CD4-positive, alpha-beta memory T cell (primary cell): ENCODE data around the gene ARHGAP42. TPM values are rescaled to one million over a fixed set of nuclear protein-coding genes. Genes with fewer than 3 reads are reported as not detected.

Experiments
- CTCF ChIA-PET: fragments of 350-600 bp; sonication (Branson Sonifier 250); formaldehyde crosslinking; loops from one replicate; lab custom pipeline; 2021; ENCODE audit warnings: inconsistent platforms; ENCODE audit not compliant: partially characterized antibody; lab: Charles Lee
- POLR2A ChIA-PET: fragments of 350-600 bp; sonication (Branson Sonifier 250); formaldehyde crosslinking; loops from one replicate; lab custom pipeline; 2021; ENCODE audit not compliant: partially characterized antibody; lab: Charles Lee
- DNase-seq, 5 donors: peaks; one replicate each; pipeline versions ENCODE4 v3.0.0 to v3.0.0-alpha.2; 2020 to 2022; ENCODE audit warnings: mixed read lengths in 1 of 5
- H3K27ac ChIP-seq: one replicate; pipeline ENCODE4 v1.7.0; 2013; ENCODE audit warnings: low read depth, low read length
- H3K27me3 ChIP-seq: 2 replicates; pipeline ENCODE4 v1.7.0; 2013; ENCODE audit warnings: mild to moderate bottlenecking, low read length, moderate library complexity; ENCODE audit not compliant: insufficient read depth
- H3K36me3 ChIP-seq: 2 replicates; pipeline ENCODE4 v1.7.0; 2013; ENCODE audit warnings: mild to moderate bottlenecking, low read length, moderate library complexity; ENCODE audit not compliant: insufficient read depth
- H3K4me1 ChIP-seq: 2 replicates; pipeline ENCODE4 v1.7.0; 2013; ENCODE audit warnings: mild to moderate bottlenecking, low read length, moderate library complexity; ENCODE audit not compliant: insufficient read depth
- H3K4me3 ChIP-seq, 2 donors: one replicate each; pipeline ENCODE4 v1.7.0; 2013; ENCODE audit warnings: low read length in 2 of 2, mild to moderate bottlenecking in 1 of 2
- H3K9me3 ChIP-seq, 2 donors: one replicate each; pipeline ENCODE4 v1.7.0; 2013; ENCODE audit warnings: low read length in 2 of 2, control low read depth in 1 of 2; ENCODE audit not compliant: control insufficient read depth in 1 of 2
- H3K27ac Mint-ChIP-seq, 7 donors: one replicate each; pipeline ENCODE4 v1.8.0; 2020 to 2021; ENCODE audit warnings: mixed read lengths in 7 of 7, mild to moderate bottlenecking in 6 of 7, inconsistent platforms in 3 of 7, moderate library complexity in 3 of 7
- H3K27me3 Mint-ChIP-seq, 2 donors: one replicate each; pipeline ENCODE4 v1.8.0; 2020 to 2021; ENCODE audit warnings: mixed read lengths in 2 of 2
- H3K36me3 Mint-ChIP-seq, 2 donors: one replicate each; pipeline ENCODE4 v1.8.0; 2020 to 2021; ENCODE audit warnings: mixed read lengths in 2 of 2, inconsistent platforms in 1 of 2, mild to moderate bottlenecking in 1 of 2
- H3K4me1 Mint-ChIP-seq, 4 donors: one replicate each; pipeline ENCODE4 v1.8.0; 2020 to 2021; ENCODE audit warnings: mixed read lengths in 4 of 4, mild to moderate bottlenecking in 1 of 4
- H3K4me3 Mint-ChIP-seq, 8 donors: one replicate each; pipeline ENCODE4 v1.8.0; 2020 to 2021; ENCODE audit warnings: mixed read lengths in 8 of 8, mild to moderate bottlenecking in 7 of 8, moderate library complexity in 6 of 8, inconsistent platforms in 3 of 8
- H3K9me3 Mint-ChIP-seq, 8 donors: one replicate each; pipeline ENCODE4 v1.8.0; 2020 to 2021; ENCODE audit warnings: mixed read lengths in 8 of 8, mild to moderate bottlenecking in 5 of 8, inconsistent platforms in 3 of 8, moderate library complexity in 1 of 8
- intact Hi-C: fragments of 100-400 bp; cut with micrococcal nuclease; formaldehyde crosslinking; loops from one replicate; pipeline ENCODE4 v1.15.1; 2023
- polyA plus RNA-seq, 2 donors: library from polyadenylated mRNA; unstranded; fragments of 300-500 nt; fragmentation: Illumina TruSeq; gene quantifications; one replicate each; pipeline ENCODE4 v1.2.3, GENCODE V29; 2021
- total RNA-seq, 2 experiments: library from RNA; stranded (reverse); gene quantifications; one replicate each; pipeline ENCODE4 v1.2.3, GENCODE V29; 2021

ARHGAP42 gene
- total and polyA plus RNA-seq, 4 experiments from 2014 or later: not detected

GRCh38 chr11:100726680-100727079 lies 39.6 kb downstream of the ARHGAP42 start:
- no peaks in the 10 kb centered on the region for H3K27me3 Mint-ChIP-seq
- no peaks in the 10 kb centered on the region for H3K4me1 ChIP-seq
- no peaks in the 10 kb centered on the region for H3K27me3 ChIP-seq
- no peaks in the 10 kb centered on the region for H3K36me3 Mint-ChIP-seq
- H3K27ac Mint-ChIP-seq: no peak overlapping the region
- no peaks in the 10 kb centered on the region for H3K9me3 ChIP-seq
- H3K36me3 ChIP-seq: no peaks in the 10 kb centered on the region
- POLR2A ChIA-PET: no interaction called here
- H3K9me3 Mint-ChIP-seq: peaks cover 0 to 8% (median 4%) of the 10 kb centered on the region in 8 donors
- no peaks in the 10 kb centered on the region for H3K4me1 Mint-ChIP-seq
- H3K27ac ChIP-seq: no peak overlapping the region
- DNase-seq: no peak
- no peak overlapping the region for H3K4me3 ChIP-seq
- intact Hi-C loops: no loop called here
- H3K4me3 Mint-ChIP-seq: no peak overlapping the region
- CTCF ChIA-PET: no interaction called here

DNA sequence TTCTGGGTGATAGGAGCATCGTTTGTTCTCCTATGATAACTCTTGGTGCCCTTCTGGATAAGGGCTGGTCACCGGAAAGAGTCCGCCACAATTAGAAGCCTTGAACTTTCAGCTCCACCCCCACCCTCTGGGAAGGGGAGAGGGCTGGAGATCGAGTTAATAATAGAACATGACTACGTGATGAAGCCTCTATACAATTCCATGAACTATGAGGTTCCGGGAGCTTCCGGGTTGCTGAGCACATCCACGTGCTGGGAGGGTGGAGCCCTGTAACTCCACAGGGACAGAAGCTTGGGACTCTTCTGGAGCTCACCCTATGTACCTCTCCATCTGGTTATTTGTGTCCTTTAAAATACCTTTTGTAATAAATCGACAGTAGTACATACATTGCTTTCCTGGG lies 40.3 kb downstream of the ARHGAP42 start:
- no peaks in the 10 kb centered on the region for H3K36me3 Mint-ChIP-seq
- POLR2A ChIA-PET: no interaction called here
- intact Hi-C loops: no loop called here
- H3K9me3 Mint-ChIP-seq: peaks cover 0 to 10% (median 5%) of the 10 kb centered on the region in 8 donors
- H3K4me3 ChIP-seq: no peak overlapping the region
- DNase-seq: no peak
- H3K36me3 ChIP-seq: no peaks in the 10 kb centered on the region
- H3K27ac Mint-ChIP-seq: no peak overlapping the region
- H3K27ac ChIP-seq: no peak overlapping the region
- no peaks in the 10 kb centered on the region for H3K27me3 Mint-ChIP-seq
- H3K9me3 ChIP-seq: no peaks in the 10 kb centered on the region
- CTCF ChIA-PET: no interaction called here
- H3K4me1 Mint-ChIP-seq: no peaks in the 10 kb centered on the region
- H3K4me1 ChIP-seq: no peaks in the 10 kb centered on the region
- H3K27me3 ChIP-seq: no peaks in the 10 kb centered on the region
- H3K4me3 Mint-ChIP-seq: no peak overlapping the region

DNA sequence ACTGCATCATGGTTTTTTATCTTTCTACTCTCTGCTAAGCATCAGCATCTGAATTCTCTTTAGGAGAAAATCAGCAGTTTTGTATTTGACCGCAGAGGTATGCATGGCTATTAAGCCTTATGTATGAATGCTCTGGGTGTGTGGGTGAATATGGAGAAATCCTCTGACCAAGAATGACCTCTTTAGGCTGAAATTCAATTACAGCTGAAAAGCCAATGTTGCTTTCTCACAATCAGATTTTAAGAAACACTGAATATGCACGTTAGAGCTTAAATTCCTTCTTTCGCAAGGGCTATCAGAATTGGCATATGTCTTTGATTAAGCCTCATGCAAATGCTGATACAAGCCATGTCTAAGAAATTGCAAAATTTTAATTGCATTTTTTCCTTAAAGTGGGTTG lies 43.2 kb downstream of the ARHGAP42 start:
- Histone ChIP-seq H3K4me1 (no peaks in the 10 kb centered on the region), H3K9me3 (no peaks in the 10 kb centered on the region), H3K36me3 (no peaks in the 10 kb centered on the region), H3K27me3 (no peaks in the 10 kb centered on the region), H3K4me3 (no peak overlapping the region), H3K27ac (no peak overlapping the region)
- H3K36me3 Mint-ChIP-seq: no peaks in the 10 kb centered on the region
- no peak overlapping the region for H3K4me3 Mint-ChIP-seq
- no peak for DNase-seq
- no peak overlapping the region for H3K27ac Mint-ChIP-seq
- ChIA-PET CTCF (no interaction called here), POLR2A (no interaction called here)
- H3K9me3 Mint-ChIP-seq: peaks cover 3 to 10% (median 5%) of the 10 kb centered on the region in 8 donors
- H3K27me3 Mint-ChIP-seq: no peaks in the 10 kb centered on the region
- no peaks in the 10 kb centered on the region for H3K4me1 Mint-ChIP-seq
- intact Hi-C loops: no loop called here

- H3K36me3 ChIP-seq: no peaks in the 10 kb centered on the region
- ChIA-PET CTCF (no interaction called here), POLR2A (no interaction called here)
These were observed 44.4 kb downstream of the ARHGAP42 start for GRCh38 chr11:100731471-100731870.

DNA sequence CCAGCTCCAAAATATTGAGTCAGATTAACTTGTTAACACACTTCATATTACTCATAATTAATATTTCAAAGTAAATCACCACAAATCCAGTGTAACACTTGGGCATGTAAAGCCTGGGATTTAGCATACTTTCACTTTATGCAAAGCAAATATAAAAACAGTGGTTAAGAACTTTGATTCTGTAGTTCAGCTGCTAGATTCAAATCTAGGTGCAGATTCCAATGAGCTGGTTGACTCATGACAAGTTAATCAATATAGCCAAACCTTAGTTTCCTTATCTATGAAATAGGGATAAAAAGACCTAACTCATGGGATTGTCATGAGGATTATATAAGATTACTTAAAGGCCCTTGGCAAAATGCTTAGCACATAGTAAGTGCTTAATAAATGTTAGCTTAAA lies 45.9 kb downstream of the ARHGAP42 start:
- no peaks in the 10 kb centered on the region for H3K36me3 Mint-ChIP-seq
- Histone ChIP-seq H3K27me3 (no peaks in the 10 kb centered on the region), H3K4me1 (no peaks in the 10 kb centered on the region), H3K36me3 (no peaks in the 10 kb centered on the region), H3K4me3 (no peak overlapping the region), H3K27ac (no peak overlapping the region), H3K9me3 (peaks cover 0 to 3% of the 10 kb centered on the region in 2 donors)
- POLR2A ChIA-PET: no interaction called here
- H3K27me3 Mint-ChIP-seq: no peaks in the 10 kb centered on the region
- H3K4me3 Mint-ChIP-seq: no peak overlapping the region
- no peak overlapping the region for H3K27ac Mint-ChIP-seq
- H3K9me3 Mint-ChIP-seq: peaks cover 3 to 9% (median 5%) of the 10 kb centered on the region in 8 donors
- DNase-seq: no peak
- no peaks in the 10 kb centered on the region for H3K4me1 Mint-ChIP-seq
- CTCF ChIA-PET: no interaction called here
- intact Hi-C loops: no loop called here

More at GRCh38 chr11:100731471-100731870, 44.4 kb downstream of the ARHGAP42 start:
- H3K4me1 Mint-ChIP-seq: no peaks in the 10 kb centered on the region
- peaks cover 3 to 7% (median 5%) of the 10 kb centered on the region in 8 donors for H3K9me3 Mint-ChIP-seq
- Histone ChIP-seq H3K4me1 (no peaks in the 10 kb centered on the region), H3K27me3 (no peaks in the 10 kb centered on the region), H3K4me3 (no peak overlapping the region), H3K27ac (no peak overlapping the region), H3K9me3 (peaks cover 0 to 3% of the 10 kb centered on the region in 2 donors)
- no peak overlapping the region for H3K4me3 Mint-ChIP-seq
- no peak for DNase-seq
- no peak overlapping the region for H3K27ac Mint-ChIP-seq
- H3K36me3 Mint-ChIP-seq: no peaks in the 10 kb centered on the region
- intact Hi-C loops: no loop called here
- no peaks in the 10 kb centered on the region for H3K27me3 Mint-ChIP-seq

DNA sequence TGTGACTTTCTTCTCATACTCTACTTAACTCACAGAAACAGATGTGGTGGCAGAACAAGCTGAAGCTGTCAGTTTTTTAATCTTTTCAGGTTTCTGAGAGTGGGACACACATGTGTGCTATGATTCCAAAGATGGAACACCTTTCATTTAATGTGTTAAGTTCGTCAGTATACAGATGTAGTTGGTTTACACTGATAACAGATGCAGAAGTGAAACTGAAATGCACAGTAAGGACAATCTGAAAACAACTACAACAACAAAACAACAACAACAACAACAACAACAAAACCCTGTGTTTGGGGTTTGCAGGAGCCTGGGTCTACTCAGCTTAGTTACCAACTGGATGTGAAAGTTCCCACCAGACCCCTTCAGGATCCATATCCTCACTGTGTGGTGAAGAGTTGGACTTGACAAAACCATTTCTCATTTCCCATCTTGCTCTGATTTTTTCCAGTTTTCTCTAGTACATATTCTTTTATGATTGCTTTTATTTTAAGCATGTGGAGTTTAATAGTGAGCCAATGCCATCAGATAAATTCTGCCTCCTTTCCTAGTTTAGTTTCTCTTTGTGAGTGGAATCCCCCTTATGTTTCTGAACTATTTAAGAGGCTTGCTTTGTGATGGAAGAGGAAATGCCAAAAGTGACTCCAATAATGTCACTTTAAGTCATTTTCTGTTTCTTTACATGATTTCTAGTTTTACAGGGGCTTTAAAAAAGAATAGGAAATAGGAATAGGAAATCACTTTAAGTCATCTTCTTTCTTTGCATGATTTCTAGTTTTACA lies 47.8 kb downstream of the ARHGAP42 start:
- no peaks in the 10 kb centered on the region for H3K4me1 Mint-ChIP-seq
- CTCF ChIA-PET: no interaction called here
- peaks cover 0 to 3% of the 10 kb centered on the region in 2 donors for H3K9me3 ChIP-seq
- no peaks in the 10 kb centered on the region for H3K36me3 Mint-ChIP-seq
- no peaks in the 10 kb centered on the region for H3K36me3 ChIP-seq
- POLR2A ChIA-PET: no interaction called here
- H3K9me3 Mint-ChIP-seq: peaks cover 3 to 9% (median 6%) of the 10 kb centered on the region in 8 donors
- no peak overlapping the region for H3K4me3 Mint-ChIP-seq
- no peak for DNase-seq
- intact Hi-C loops: no loop called here
- H3K27ac Mint-ChIP-seq: no peak overlapping the region
- no peaks in the 10 kb centered on the region for H3K27me3 Mint-ChIP-seq
- H3K27me3 ChIP-seq: no peaks in the 10 kb centered on the region
- H3K27ac ChIP-seq: no peak overlapping the region
- H3K4me3 ChIP-seq: no peak overlapping the region
- no peaks in the 10 kb centered on the region for H3K4me1 ChIP-seq

DNA sequence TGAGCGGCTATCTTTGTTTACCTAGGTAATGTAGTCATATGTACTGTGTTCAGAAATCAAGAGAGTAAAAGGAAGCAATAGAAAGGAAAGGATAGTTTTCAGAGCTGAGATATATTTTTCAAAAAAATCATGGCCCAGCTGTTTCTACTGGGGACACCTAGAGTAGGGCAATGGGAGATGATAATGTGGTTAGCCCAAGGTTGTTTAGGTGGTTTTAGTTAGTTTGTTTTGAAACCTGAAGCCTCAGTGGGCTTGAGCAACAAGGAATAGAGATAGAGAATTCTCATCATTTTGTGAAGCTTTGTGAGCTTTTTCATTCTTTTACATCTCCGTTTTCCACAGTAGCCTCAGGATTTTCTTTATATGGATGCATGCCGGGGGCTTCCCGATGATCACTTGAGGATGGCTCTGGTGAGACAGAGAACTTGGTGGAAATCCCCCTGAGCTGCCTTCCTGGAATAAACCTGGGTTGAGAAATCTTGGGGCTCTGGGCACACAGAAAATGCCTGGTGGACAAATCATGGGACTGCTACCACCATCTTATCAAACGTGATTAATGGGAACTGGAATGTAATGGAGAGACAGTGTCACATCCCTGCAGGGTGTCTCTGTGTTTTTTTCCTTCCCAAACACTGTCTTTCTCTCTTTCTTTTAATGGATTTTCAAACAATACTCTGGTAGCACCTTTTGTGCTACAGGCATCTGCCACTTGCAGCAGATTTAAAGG lies 49.0 kb downstream of the ARHGAP42 start:
- ChIA-PET POLR2A (no interaction called here), CTCF (no interaction called here)
- H3K4me1 Mint-ChIP-seq: no peaks in the 10 kb centered on the region
- intact Hi-C loops: no loop called here
- H3K27ac Mint-ChIP-seq: no peak overlapping the region
- Histone ChIP-seq H3K9me3 (peaks cover 0 to 3% of the 10 kb centered on the region in 2 donors), H3K36me3 (no peaks in the 10 kb centered on the region), H3K27ac (no peak overlapping the region), H3K27me3 (no peaks in the 10 kb centered on the region), H3K4me1 (no peaks in the 10 kb centered on the region), H3K4me3 (no peak overlapping the region)
- H3K9me3 Mint-ChIP-seq: peaks cover 3 to 9% (median 6%) of the 10 kb centered on the region in 8 donors
- H3K36me3 Mint-ChIP-seq: no peaks in the 10 kb centered on the region
- H3K4me3 Mint-ChIP-seq: no peak overlapping the region
- no peak for DNase-seq
- no peaks in the 10 kb centered on the region for H3K27me3 Mint-ChIP-seq
